IPS-18c (cell line): ENCODE measurements around the gene GIMAP8.
"Not testable (repeated sequence)": the region's sequence is repeated elsewhere in the genome, so short reads cannot be mapped to it uniquely, and the experiment has no call there.

Experiments
- H3K4me3 ChIP-seq: 2 replicates; pipeline ENCODE4 v1.7.0; 2013; ENCODE audit warnings: low read depth, mild to moderate bottlenecking, low read length, moderate library complexity; ENCODE audit not compliant: insufficient read depth
- H3K9me3 ChIP-seq: one replicate; pipeline ENCODE4 v1.6.1; 2013; ENCODE audit warnings: mild to moderate bottlenecking, low read length, moderate library complexity; ENCODE audit not compliant: control insufficient read depth, insufficient read depth

The GIMAP8 gene

GRCh38 chr7:150449206-150449952 is 1.1 kb upstream of the GIMAP8 start:
- Histone ChIP-seq H3K9me3 (no peaks in the 10 kb centered on the region), H3K4me3 (no peak overlapping the region)

GRCh38 chr7:150451097-150451793 is 815 bp downstream of the GIMAP8 start:
- H3K9me3 ChIP-seq, result no peaks in the 10 kb centered on the region
- no peak overlapping the region for H3K4me3 ChIP-seq

- Histone ChIP-seq H3K4me3 (no peak overlapping the region), H3K9me3 (no peaks in the 10 kb centered on the region)
Measured at GRCh38 chr7:150451833-150452461, 1.5 kb downstream of the GIMAP8 start.

- Histone ChIP-seq H3K4me3 (no peak overlapping the region), H3K9me3 (no peaks in the 10 kb centered on the region)
Measured at GRCh38 chr7:150453181-150453580, 2.8 kb downstream of the GIMAP8 start.

GRCh38 chr7:150453892-150454291 is 3.5 kb downstream of the GIMAP8 start:
- no peak overlapping the region for H3K4me3 ChIP-seq

GRCh38 chr7:150457064-150457463 is 6.6 kb downstream of the GIMAP8 start:
- H3K4me3 ChIP-seq, H3K9me3 ChIP-seq: not testable (repeated sequence)

More at GRCh38 chr7:150453892-150454291, 3.5 kb downstream of the GIMAP8 start:
- no peaks in the 10 kb centered on the region for H3K9me3 ChIP-seq

- H3K9me3 ChIP-seq, result no peaks in the 10 kb centered on the region
- no peak overlapping the region for H3K4me3 ChIP-seq
Measured at GRCh38 chr7:150458235-150458634, 7.8 kb downstream of the GIMAP8 start.

- Histone ChIP-seq H3K4me3 (no peak overlapping the region), H3K9me3 (no peaks in the 10 kb centered on the region)
Measured at GRCh38 chr7:150458756-150459155, 8.3 kb downstream of the GIMAP8 start.

- H3K4me3 ChIP-seq, result no peak overlapping the region
- H3K9me3 ChIP-seq, result no peaks in the 10 kb centered on the region
Measured at GRCh38 chr7:150461520-150461919, 11.1 kb downstream of the GIMAP8 start.

DNA sequence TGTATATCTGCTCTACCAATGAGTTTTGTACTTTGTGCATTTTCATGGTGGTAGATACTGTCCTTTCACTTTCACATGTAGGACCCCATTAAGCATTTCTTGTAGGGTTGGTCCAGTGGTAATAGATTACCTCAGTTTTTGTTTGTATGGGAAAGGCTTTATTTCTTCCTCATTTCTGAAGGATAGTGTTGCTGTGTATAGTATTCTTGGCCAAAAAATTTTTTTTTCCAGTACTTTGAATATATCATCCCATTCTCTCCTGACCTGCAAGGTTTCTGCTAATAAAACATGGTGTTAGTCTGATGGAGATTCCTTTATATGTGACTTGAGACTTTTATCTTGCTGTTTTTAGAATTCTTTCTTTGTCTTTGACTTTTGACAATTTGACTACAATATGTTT is 12.0 kb downstream of the GIMAP8 start:
- no peaks in the 10 kb centered on the region for H3K9me3 ChIP-seq
- H3K4me3 ChIP-seq, result no peak overlapping the region

- Histone ChIP-seq H3K9me3 (no peaks in the 10 kb centered on the region), H3K4me3 (no peak overlapping the region)
Measured at GRCh38 chr7:150463461-150463860, 13.0 kb downstream of the GIMAP8 start.

DNA sequence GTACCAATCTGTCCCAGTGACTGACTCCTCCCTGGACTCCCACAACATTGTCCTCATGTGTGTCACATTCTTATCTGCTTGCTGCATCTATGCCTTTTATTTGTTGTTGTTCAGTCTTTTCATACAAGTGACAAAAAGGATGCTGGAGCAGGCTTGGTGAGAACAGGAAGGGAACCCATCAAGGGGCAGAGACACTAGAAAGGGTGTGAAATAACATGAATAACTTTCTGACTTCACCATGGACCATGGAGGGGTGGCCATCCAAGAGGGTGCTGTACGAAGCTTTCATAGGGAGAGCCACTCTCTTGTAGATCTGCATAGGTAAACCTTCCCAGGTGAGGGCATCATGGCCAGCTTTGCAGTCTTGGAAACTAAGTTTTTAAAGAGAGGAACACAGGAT is 14.5 kb downstream of the GIMAP8 start:
- Histone ChIP-seq H3K9me3 (no peaks in the 10 kb centered on the region), H3K4me3 (no peak overlapping the region)

DNA sequence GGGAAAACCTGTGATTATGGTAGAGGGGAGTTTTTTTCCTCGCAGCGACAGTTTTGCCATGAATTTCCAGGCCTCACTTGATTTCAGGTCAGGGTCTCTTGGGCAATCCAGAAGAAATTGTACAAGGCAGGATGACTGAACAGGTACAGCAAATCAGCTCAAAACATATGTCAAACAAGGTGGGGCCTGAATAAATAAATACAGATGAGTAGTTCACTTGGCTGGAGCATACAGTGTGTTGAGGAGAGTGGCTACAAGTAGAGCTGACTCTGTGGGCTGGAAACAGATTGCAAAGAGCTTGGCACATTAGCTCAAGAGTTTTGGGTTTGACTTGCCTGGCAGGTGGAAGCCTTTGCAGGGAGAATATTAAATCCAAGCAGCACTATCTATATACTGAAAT is 15.0 kb downstream of the GIMAP8 start:
- Histone ChIP-seq H3K4me3 (no peak overlapping the region), H3K9me3 (no peaks in the 10 kb centered on the region)

DNA sequence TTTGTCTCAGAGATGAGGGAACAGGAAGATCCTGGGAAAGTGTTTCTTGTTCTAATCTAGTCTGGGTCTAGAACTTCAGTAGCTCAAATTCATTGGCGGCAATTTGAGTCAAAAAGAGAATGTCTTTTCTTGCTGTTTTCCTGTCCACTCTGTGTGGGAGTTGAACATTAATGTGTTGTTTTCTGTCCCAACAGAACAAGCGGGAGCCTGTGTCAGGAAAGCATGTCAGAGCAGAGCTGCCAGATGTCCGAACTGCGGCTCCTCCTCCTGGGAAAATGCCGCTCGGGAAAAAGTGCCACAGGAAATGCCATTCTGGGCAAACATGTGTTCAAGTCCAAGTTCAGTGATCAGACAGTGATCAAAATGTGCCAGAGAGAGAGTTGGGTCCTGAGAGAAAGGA is 16.0 kb downstream of the GIMAP8 start:
- no peak overlapping the region for H3K4me3 ChIP-seq
- H3K9me3 ChIP-seq, result no peaks in the 10 kb centered on the region

DNA sequence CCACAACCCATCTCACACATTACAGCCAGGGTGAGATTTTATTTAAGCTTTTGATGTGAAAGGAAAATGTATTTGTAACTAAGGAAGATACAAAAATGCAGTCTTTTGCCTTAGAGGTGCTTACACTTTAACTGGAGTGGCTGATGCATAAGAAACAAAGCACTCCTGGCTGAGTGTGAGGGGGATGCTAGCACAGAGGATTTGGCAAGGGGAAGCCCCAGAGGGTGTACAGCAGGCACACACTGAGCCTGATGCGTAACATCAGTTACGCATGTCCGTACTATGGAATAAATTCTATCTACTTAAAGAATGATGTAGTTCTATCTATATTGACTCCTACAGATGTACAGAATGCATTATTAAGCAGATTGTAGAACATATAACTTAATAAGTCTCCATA is 17.8 kb downstream of the GIMAP8 start:
- no peaks in the 10 kb centered on the region for H3K9me3 ChIP-seq

GRCh38 chr7:150471886-150472285 is 21.5 kb downstream of the GIMAP8 start:
- no peak overlapping the region for H3K4me3 ChIP-seq
- no peaks in the 10 kb centered on the region for H3K9me3 ChIP-seq

More for the DNA sequence above, 17.8 kb downstream of the GIMAP8 start:
- H3K4me3 ChIP-seq, result no peak overlapping the region

DNA sequence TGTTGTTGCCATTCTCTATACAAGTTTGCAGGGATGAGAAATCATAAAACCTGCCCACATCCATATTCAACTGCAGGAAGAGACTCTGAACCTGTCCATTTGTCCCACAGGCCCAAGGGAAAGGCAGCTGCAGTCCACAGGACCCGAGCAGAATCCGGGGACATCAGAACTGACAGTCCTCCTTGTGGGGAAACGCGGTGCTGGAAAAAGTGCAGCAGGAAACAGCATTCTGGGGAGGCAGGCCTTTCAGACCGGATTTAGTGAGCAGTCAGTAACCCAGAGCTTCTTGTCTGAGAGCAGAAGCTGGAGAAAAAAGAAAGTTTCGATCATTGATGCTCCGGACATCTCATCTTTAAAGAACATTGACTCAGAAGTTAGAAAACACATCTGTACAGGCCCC is 23.5 kb downstream of the GIMAP8 start:
- Histone ChIP-seq H3K4me3 (no peak overlapping the region), H3K9me3 (no peaks in the 10 kb centered on the region)

DNA sequence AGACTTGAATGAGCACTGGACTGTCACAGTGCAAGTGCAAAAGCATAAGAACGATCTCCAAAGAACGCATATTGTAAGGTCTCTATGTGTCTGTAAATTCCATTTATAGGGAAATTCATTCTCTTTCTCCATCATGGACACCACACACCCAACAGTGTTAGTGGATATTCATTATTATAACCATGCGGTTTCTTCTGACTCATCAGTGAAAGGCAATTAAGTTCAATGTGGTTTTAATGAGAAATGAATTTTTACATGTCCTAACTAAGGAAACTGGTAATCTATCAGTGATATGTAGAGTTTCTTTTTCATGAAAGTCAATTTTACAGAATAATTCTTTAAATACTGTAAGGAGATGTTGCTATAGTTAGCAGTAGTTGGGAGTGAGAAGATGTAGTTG is 25.9 kb downstream of the GIMAP8 start:
- no peaks in the 10 kb centered on the region for H3K9me3 ChIP-seq

More for the DNA sequence above, 25.9 kb downstream of the GIMAP8 start:
- H3K4me3 ChIP-seq, result no peak overlapping the region
